Lower leg skin (tissue), 4 donors: Measurements from ENCODE around the gene LGSN. TPM values are rescaled to one million over a fixed set of nuclear protein-coding genes. Genes with fewer than 3 reads are reported as not detected.
"Not testable (repeated sequence)": the region's sequence is repeated elsewhere in the genome, so short reads cannot be mapped to it uniquely, and the experiment has no call there.

ENCODE experiments used
- DNase-seq, 2 donors: peaks; one replicate each; pipeline ENCODE4 v3.0.0-alpha.2; 2019; ENCODE audit warnings: low spot score in 2 of 2
- H3K4me3 ChIP-seq: fragments of 200-600 bp; sonication (generic); 2 replicates; pipeline ENCODE4 v1.5.1; 2017; ENCODE audit warnings: mild to moderate bottlenecking, low read depth; ENCODE audit not compliant: poor library complexity, severe bottlenecking
- CTCF ChIP-seq, 3 donors: fragments of 450-650 bp; IDR thresholded peaks; one replicate each; pipeline ENCODE4 v1.5.1; 2016; ENCODE audit warnings: antibody characterized with exemption in 3 of 3, mild to moderate bottlenecking in 3 of 3, moderate library complexity in 2 of 3
- POLR2A ChIP-seq, 2 donors: fragments of 450-650 bp; IDR thresholded peaks; one replicate each; pipeline ENCODE4 v1.6.1; 2016 to 2017; ENCODE audit warnings: antibody characterized with exemption in 2 of 2, mild to moderate bottlenecking in 1 of 2, moderate library complexity in 1 of 2
- whole genome bisulfite sequencing, 2 donors: methylation state at CpG; one replicate each; pipeline ENCODE4 v1.1.5; 2018; 5-methylcytosine and 5-hydroxymethylcytosine counted together
- intact Hi-C: fragments of 100-400 bp; cut with DNase I; formaldehyde crosslinking; loops from one replicate; pipeline ENCODE4 v1.15.0; 2023; ENCODE audit warnings: low total_unique reads
- total RNA-seq, 4 donors: library from RNA; depleted of rRNA; stranded (reverse); fragments of >200 nt; gene quantifications; one replicate each; pipeline ENCODE4 v1.1.0, GENCODE V29; 2016

The LGSN gene, protein sequence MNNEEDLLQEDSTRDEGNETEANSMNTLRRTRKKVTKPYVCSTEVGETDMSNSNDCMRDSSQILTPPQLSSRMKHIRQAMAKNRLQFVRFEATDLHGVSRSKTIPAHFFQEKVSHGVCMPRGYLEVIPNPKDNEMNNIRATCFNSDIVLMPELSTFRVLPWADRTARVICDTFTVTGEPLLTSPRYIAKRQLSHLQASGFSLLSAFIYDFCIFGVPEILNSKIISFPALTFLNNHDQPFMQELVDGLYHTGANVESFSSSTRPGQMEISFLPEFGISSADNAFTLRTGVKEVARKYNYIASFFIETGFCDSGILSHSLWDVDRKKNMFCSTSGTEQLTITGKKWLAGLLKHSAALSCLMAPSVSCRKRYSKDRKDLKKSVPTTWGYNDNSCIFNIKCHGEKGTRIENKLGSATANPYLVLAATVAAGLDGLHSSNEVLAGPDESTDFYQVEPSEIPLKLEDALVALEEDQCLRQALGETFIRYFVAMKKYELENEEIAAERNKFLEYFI
- not detected for total RNA-seq

- intact Hi-C loops: no loop called here
- H3K4me3 ChIP-seq: no peak within 1 kb of the TSS
- TF ChIP-seq POLR2A (IDR thresholded peaks at IDR 0.05): no peak
- no peak for TF ChIP-seq CTCF (IDR thresholded peaks at IDR 0.05)
- no peak for DNase-seq
- WGBS, 2 donors: 52 to 62% methylated on average over 4 of the region's 4 CpGs
Measured at GRCh38 chr6:63319939-63320338, at the start of gene LGSN. Gene LGSN (minus strand): TSS chr6:63319983. CDS start chr6:63319943, 40 bp downstream.

DNA sequence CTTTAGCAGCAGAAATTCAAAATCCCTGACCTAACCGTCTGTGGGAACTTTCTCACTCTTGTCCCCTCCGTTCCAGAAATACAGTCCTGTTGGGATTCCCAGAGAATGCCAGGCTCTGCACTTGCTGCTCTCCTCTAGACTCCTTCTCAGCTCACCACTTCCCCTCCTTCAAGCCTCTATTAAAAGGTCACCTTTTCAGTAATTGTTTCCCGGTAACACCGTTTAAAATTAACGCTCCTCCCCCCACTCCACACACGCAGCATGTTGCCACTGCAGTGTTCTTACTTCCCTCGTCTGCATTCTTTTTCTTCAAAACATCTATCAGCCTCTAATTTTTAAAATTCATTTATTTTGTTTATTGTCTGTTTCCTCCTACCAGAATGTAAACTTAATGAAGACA is 48.6 kb upstream of the LGSN start:
- intact Hi-C loops: no loop called here
- 69 to 78% methylated on average over 7 of the region's 7 CpGs for WGBS, 2 donors
- no peak for TF ChIP-seq POLR2A (IDR thresholded peaks at IDR 0.05)
- no peak for TF ChIP-seq CTCF (IDR thresholded peaks at IDR 0.05)
- no peak for DNase-seq
- H3K4me3 ChIP-seq: no peak overlapping the region

DNA sequence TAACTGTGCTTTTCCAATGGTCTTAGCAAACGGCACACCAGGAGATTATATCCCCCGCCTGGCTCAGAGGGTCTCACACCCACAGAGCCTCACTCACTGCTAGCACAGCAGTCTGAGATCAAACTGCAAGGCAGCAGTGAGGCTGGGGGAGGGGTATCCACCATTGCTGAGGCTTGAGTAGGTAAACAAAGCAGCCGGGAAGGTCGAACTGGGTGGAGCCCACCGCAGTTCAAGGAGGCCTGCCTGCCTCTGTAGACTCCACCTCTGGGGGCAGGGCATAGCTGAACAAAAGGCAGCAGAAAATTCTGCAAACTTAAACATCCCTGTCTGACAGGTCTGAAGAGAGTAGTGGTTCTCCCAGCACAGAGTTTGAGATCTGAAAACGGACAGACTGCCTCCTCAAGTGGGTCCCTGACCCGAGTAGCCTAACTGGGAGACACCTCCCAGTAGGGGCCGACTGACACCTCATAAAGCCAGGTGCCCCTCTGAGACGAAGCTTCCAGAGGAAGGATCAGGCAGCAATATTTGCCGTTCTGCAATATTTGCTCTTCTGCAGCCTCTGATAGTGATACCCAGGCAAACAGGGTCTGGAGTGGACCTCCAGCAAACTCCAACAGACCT is 42.8 kb upstream of the LGSN start:
- H3K4me3 ChIP-seq, DNase-seq, intact Hi-C loops: not testable (repeated sequence)
- 83 to 88% methylated on average over 10 of the region's 10 CpGs for WGBS, 2 donors

DNA sequence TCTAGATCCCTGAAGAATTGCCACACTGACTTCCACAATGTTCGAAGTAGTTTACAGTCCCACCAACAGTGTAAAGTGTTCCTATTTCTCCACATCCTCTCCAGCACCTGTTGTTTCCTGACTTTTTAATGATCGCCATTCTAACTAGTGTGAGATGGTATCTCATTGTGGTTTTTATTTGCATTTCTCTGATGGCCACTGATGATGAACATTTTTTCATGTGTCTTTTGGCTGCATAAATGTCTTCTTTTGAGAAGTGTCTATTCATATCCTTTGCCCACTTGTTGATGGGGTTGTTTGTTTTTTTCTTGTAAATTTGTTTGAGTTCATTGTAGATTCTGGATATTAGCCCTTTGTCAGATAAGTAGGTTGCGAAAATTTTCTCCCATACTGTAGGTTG is 37.6 kb upstream of the LGSN start:
- DNase-seq, H3K4me3 ChIP-seq, intact Hi-C loops: not testable (repeated sequence)
- WGBS, 2 donors: 93% methylated on average over 3 of the region's 3 CpGs

GRCh38 chr6:63355632-63356031 is 35.8 kb upstream of the LGSN start:
- 70 to 76% methylated on average over 4 of the region's 4 CpGs for WGBS, 2 donors
- no peak for DNase-seq
- intact Hi-C loops: no loop called here

GRCh38 chr6:63353286-63353630 is 33.5 kb upstream of the LGSN start:
- H3K4me3 ChIP-seq: no peak overlapping the region
- no peak for DNase-seq
- 73 to 83% methylated on average over 1 of the region's 1 CpG for WGBS, 2 donors
- no peak for TF ChIP-seq CTCF (IDR thresholded peaks at IDR 0.05)
- no peak for TF ChIP-seq POLR2A (IDR thresholded peaks at IDR 0.05)
- intact Hi-C loops: no loop called here

More at GRCh38 chr6:63355632-63356031, 35.8 kb upstream of the LGSN start:
- no peak for TF ChIP-seq CTCF (IDR thresholded peaks at IDR 0.05)
- no peak for TF ChIP-seq POLR2A (IDR thresholded peaks at IDR 0.05)
- no peak overlapping the region for H3K4me3 ChIP-seq
